Suprapubic skin (tissue), 3 donors: ENCODE results near the gene MED12L.

Source experiments
- EP300 ChIP-seq: sonication (generic); formaldehyde crosslinking; IDR thresholded peaks from one replicate; pipeline ENCODE4 v1.6.1; 2017; ENCODE audit warnings: antibody characterized with exemption
- TF ChIP-seq, protein P1 (sequence below), 2 donors: fragments of 200-600 bp in 1 of 2; fragments of 450-650 bp in 1 of 2; sonication (generic) in 1 of 2; IDR thresholded peaks; one replicate each; pipeline ENCODE4 v1.5.1; 2016 to 2019; ENCODE audit warnings: antibody characterized with exemption in 2 of 2, mild to moderate bottlenecking in 1 of 2, moderate library complexity in 1 of 2

DNA sequence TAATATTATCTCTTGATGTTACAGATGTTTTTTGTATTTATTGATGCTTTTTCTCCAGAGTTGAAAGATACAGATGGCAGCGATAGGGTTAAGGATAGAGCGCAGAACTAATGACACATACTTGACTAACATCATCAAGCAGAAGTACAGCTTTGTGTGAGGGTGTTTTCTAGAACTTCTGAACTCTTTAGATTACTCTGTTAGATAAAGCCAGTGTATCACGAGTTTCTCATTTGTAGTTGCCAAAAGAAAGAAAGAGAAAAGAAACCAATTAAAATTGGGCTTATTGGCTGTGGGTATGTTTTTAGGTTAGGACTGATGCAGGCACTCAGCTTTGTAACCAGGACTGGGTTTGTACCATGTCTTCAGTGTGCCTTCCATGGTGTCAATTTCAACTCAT lies 124.2 kb downstream of the MED12L start:
- TF ChIP-seq, protein P1, sequence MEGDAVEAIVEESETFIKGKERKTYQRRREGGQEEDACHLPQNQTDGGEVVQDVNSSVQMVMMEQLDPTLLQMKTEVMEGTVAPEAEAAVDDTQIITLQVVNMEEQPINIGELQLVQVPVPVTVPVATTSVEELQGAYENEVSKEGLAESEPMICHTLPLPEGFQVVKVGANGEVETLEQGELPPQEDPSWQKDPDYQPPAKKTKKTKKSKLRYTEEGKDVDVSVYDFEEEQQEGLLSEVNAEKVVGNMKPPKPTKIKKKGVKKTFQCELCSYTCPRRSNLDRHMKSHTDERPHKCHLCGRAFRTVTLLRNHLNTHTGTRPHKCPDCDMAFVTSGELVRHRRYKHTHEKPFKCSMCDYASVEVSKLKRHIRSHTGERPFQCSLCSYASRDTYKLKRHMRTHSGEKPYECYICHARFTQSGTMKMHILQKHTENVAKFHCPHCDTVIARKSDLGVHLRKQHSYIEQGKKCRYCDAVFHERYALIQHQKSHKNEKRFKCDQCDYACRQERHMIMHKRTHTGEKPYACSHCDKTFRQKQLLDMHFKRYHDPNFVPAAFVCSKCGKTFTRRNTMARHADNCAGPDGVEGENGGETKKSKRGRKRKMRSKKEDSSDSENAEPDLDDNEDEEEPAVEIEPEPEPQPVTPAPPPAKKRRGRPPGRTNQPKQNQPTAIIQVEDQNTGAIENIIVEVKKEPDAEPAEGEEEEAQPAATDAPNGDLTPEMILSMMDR (IDR thresholded peaks at IDR 0.05) = no peak
- TF ChIP-seq EP300 = no peak
